Measurements from ENCODE around the gene GIMAP8.
"Not testable (repeated sequence)": the region's sequence is repeated elsewhere in the genome, so short reads cannot be mapped to it uniquely, and the experiment has no call there.

Gene GIMAP8

DNA sequence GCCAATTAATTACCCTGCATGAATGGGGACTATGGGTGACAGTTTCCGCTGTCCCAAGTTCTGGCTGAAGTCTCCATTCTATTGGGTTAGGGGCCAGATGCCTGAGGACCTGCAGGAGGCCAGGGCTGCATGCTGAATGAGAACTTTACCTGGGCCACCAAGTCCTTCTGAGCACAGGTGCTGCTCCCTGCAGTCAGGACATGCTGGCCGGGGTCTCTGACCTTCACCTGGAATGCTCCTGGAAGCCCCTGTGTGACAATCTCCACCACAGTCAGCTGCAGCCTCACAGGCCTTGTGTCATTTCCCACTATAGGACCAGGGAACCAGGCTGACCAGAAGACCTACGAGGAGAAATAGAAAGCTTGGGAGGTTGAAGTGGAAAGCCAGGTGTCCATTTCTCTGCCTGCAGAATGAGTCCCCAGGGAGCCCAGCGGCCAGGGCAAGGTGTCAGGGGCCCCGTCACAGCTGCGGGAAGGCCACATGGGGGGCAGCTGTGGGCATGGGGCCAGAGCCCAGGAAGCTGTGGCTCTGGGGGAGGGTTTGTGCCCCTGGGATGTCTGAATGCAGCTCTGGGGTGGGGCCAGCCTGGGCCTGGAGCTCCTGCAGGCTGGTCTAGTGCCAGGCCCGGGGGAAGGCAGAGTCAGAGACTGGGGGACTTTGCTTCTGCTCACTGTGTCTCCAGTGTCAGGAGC, 5.6 kb upstream of the GIMAP8 start:
- DNase-seq (ENCODE audit: low read depth), result no peak

DNA sequence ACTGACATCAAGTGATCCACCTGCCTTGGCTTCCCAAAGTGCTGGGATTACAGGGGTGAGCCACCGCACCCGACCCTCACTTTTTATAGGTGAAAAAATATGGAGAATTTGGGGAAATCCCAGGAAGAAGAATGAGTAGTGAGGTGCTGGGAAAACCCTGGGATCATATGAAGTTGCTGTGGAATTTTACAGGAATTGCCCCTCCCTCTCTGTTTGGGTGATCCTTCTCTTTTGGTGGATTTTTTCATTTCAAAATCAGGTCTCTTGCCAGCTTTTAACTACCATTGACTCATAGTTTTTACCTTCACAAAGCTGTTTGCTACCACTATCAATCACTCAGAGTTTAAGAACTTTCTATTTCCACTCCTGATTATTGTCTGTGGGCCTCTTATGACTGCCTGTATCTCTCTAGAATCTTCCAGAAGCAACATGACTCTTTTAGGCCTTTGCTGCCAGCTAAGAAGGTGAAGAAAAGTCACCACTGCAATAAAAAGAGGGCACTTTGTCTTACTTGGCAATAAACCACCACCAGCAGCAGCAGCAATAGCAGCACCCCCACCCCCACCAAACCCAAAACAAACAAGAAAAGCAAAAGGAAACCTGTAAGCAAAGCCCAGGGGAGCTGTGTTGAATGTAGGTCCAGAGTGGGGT, 4.0 kb upstream of the GIMAP8 start:
- Histone ChIP-seq H3K9me3 (ENCODE audit: control insufficient read depth, low read length) (peaks cover 6% of the 10 kb centered on the region), H3K4me3 (ENCODE audit: low read length) (no peak overlapping the region), H3K9ac (ENCODE audit: low read length) (no peak overlapping the region), H3K27me3 (replicated peaks; ENCODE audit: control insufficient read depth, insufficient read depth, low read length) (peaks cover 26% of the 10 kb centered on the region), H3K36me3 (ENCODE audit: control insufficient read depth, insufficient read depth, low read length, severe bottlenecking) (no peaks in the 10 kb centered on the region), H3K4me1 (ENCODE audit: control insufficient read depth, insufficient read depth, low read length) (peaks cover 11% of the 10 kb centered on the region)
- no peak for DNase-seq (ENCODE audit: low read depth)

More for the DNA sequence above, 5.6 kb upstream of the GIMAP8 start:
- Histone ChIP-seq H3K9ac (ENCODE audit: low read length) (no peak overlapping the region), H3K36me3 (ENCODE audit: control insufficient read depth, insufficient read depth, low read length, severe bottlenecking) (no peaks in the 10 kb centered on the region), H3K4me1 (ENCODE audit: control insufficient read depth, insufficient read depth, low read length) (peaks cover 11% of the 10 kb centered on the region), H3K27me3 (replicated peaks; ENCODE audit: control insufficient read depth, insufficient read depth, low read length) (peaks cover 11% of the 10 kb centered on the region), H3K4me3 (ENCODE audit: low read length) (no peak overlapping the region), H3K9me3 (ENCODE audit: control insufficient read depth, low read length) (peaks cover 14% of the 10 kb centered on the region)

DNA sequence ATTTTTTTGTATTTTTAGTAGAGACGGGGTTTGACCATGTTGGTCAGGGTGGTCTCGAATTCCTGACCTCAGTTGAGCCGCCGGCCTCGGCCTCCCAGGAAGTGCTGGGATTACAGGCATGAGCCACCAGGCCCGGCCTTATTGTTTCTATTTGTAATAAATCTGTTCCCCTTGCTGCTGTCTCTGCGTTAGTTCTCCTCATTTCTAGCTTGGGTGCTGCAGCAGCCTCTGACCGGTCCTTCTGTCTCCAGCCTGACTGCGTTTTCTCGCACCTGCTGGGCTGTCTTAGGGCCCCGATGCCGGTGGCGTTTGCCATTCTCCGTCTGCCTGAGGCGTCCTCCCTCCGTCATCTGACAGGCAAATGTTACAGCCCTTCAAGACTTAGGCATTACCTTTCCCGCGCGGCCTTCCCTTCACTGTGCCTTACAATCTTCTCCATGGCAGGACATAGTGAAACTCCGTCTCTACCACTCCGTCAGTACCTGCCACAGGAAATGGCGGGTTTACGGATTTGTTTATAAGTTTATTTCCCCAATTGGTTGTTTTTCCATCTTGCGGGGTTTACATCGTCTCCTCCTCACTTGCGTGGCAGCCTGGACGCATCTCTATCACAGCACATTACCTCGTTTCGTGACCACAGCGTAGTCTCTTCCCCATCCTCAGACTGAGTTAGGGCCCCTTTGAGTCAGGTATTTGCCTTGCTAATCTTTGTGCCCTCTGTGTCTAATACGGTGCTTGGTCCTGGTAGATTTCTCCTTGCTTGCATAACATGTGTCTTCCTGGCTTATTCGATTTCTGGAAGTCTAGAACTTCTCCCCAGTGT, 2.3 kb upstream of the GIMAP8 start:
- Histone ChIP-seq H3K4me3 (ENCODE audit: low read length) (no peak overlapping the region), H3K4me1 (ENCODE audit: control insufficient read depth, insufficient read depth, low read length) (peaks cover 11% of the 10 kb centered on the region), H3K27me3 (replicated peaks; ENCODE audit: control insufficient read depth, insufficient read depth, low read length) (peaks cover 36% of the 10 kb centered on the region), H3K9me3 (ENCODE audit: control insufficient read depth, low read length) (no peaks in the 10 kb centered on the region), H3K36me3 (ENCODE audit: control insufficient read depth, insufficient read depth, low read length, severe bottlenecking) (no peaks in the 10 kb centered on the region), H3K9ac (ENCODE audit: low read length) (no peak overlapping the region)
- DNase-seq (ENCODE audit: low read depth), result no peak

DNA sequence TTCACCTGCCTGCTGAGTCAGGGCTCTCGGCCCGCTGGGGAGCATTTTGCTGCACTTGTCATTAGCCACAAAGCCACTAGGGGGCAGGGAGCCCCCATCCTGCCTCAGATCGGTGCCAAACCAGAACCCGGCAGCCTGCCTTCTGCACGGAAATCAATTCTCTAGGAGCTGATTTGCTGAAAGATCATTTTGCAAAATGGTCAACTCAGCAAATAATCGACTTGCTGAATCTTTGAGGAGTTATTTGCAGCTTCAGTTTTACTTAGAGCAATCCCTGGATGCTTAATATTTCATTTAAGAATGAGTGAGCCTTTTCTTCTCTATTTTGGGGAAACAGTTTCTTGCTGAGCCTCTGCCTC, 1.7 kb upstream of the GIMAP8 start:
- H3K36me3 ChIP-seq (ENCODE audit: control insufficient read depth, insufficient read depth, low read length, severe bottlenecking), result no peaks in the 10 kb centered on the region
- H3K9ac ChIP-seq (ENCODE audit: low read length), result no peak overlapping the region
- no peaks in the 10 kb centered on the region for H3K9me3 ChIP-seq (ENCODE audit: control insufficient read depth, low read length)
- H3K27me3 ChIP-seq (replicated peaks; ENCODE audit: control insufficient read depth, insufficient read depth, low read length), result peaks cover 36% of the 10 kb centered on the region
- DNase-seq (ENCODE audit: low read depth), result peak; percentile 74
- H3K4me1 ChIP-seq (ENCODE audit: control insufficient read depth, insufficient read depth, low read length), result peaks cover 11% of the 10 kb centered on the region
- no peak overlapping the region for H3K4me3 ChIP-seq (ENCODE audit: low read length)

DNA sequence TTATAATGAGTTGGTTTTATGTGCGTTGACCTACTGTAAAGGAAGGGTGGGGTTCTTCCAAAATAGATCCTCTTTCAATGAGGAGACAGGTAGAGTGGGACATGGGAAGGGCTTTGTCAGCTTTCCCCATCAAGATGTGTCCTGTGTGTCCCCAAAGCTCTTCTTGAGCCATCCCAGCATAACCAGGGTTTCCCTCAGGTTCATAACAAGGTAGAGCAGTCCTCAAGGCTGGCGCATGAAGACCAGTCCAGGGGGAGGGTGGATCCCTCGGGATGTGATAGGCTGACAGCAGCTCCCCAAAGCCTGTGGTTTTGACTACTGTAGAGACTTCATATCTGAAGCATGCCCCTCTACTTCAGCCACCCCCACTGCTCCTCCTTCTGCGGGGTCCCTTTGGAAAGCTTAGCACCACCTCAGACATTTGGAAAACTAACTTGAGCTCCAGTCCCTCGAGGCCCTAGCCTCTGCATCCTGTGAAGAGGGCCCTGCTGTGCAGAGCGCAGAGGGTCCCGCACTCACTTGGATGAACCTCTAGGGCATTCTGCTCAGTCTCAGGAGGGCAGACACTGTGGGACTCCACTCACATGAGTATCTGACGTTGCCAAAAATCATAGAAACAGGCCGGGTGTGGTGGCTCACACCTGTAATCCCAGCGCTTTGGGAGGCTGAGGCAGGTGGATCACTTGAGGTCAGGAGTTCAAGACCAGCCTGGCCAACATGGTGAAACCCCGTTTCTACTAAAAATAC, 1.1 kb upstream of the GIMAP8 start:
- H3K4me1 ChIP-seq (ENCODE audit: control insufficient read depth, insufficient read depth, low read length), result peaks cover 11% of the 10 kb centered on the region
- H3K36me3 ChIP-seq (ENCODE audit: control insufficient read depth, insufficient read depth, low read length, severe bottlenecking), result no peaks in the 10 kb centered on the region
- no peaks in the 10 kb centered on the region for H3K9me3 ChIP-seq (ENCODE audit: control insufficient read depth, low read length)
- no peak for DNase-seq (ENCODE audit: low read depth)
- no peak overlapping the region for H3K9ac ChIP-seq (ENCODE audit: low read length)
- H3K4me3 ChIP-seq (ENCODE audit: low read length), result no peak overlapping the region
- peaks cover 38% of the 10 kb centered on the region for H3K27me3 ChIP-seq (replicated peaks; ENCODE audit: control insufficient read depth, insufficient read depth, low read length)

DNA sequence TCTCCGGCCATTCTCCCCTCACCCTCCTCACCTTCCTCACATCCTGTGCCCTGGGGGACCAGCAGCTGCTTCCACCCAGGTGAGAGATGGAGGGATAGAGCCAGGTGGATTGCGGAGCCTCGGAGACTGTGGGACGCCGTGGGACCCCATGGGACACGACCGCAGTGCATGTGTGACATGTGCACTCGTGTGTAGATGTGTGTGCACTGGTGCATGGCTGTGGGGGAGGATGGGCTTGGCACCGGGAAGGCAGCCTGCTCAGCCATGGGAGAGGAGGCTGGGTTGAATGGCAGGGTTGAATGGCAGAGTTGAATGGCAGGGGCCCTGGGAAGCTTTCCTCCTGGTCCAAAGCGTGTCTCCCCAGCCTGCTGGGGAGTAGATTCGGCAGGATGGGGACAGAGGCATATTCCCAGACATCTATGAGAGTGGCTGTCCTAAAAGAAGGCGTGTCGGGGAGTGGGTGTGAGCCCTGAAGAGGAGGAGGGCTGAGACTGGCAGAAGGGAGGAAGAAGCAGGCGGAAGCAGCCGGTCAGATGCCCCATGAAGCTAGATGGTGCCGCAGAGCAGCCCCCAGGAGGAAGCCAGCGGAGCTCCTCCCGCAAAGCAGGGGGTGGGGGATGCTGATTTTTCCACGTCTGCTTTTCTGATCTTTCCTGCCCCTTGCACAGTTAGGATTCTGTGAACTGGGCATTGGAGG, 815 bp downstream of the GIMAP8 start:
- peaks cover 35% of the 10 kb centered on the region for H3K27me3 ChIP-seq (replicated peaks; ENCODE audit: control insufficient read depth, insufficient read depth, low read length)
- no peak overlapping the region for H3K9ac ChIP-seq (ENCODE audit: low read length)
- peaks cover 4% of the 10 kb centered on the region for H3K9me3 ChIP-seq (ENCODE audit: control insufficient read depth, low read length)
- H3K4me1 ChIP-seq (ENCODE audit: control insufficient read depth, insufficient read depth, low read length), result peaks cover 8% of the 10 kb centered on the region
- H3K4me3 ChIP-seq (ENCODE audit: low read length), result no peak overlapping the region
- DNase-seq (ENCODE audit: low read depth), result no peak
- H3K36me3 ChIP-seq (ENCODE audit: control insufficient read depth, insufficient read depth, low read length, severe bottlenecking), result no peaks in the 10 kb centered on the region

DNA sequence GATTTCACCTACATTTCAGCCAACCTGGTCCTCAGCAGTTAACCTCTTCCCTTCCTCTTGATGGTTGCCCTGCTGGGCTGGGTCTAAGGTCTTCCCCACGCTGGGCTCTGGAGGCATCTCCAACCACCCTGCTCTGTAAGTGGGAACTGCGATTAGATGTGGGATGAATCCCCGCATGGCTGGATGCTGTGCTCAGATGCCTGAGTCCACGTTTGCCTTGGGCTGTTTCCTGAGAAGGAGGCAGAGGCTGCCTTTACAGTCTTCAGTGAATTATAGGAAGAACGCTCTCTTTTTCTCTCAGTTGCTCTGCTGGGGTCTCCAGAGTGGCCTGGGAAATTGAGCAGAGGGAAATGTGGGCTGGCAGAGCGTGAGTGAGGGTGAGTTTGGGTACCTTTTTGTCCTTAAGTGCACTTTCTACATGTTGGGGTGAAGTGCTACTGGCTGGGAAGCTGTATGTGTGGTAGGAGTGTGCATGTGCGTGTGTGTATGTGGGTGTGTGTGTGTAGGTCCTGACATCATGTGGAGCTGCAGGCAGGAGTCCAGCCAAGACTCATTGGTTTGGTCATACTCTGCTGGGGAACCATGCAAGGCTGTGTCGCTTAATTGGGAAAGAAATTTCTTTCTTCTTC, 1.5 kb downstream of the GIMAP8 start:
- peaks cover 3% of the 10 kb centered on the region for H3K4me1 ChIP-seq (ENCODE audit: control insufficient read depth, insufficient read depth, low read length)
- no peaks in the 10 kb centered on the region for H3K36me3 ChIP-seq (ENCODE audit: control insufficient read depth, insufficient read depth, low read length, severe bottlenecking)
- DNase-seq (ENCODE audit: low read depth), result no peak
- peaks cover 9% of the 10 kb centered on the region for H3K9me3 ChIP-seq (ENCODE audit: control insufficient read depth, low read length)
- H3K9ac ChIP-seq (ENCODE audit: low read length), result no peak overlapping the region
- peaks cover 35% of the 10 kb centered on the region for H3K27me3 ChIP-seq (replicated peaks; ENCODE audit: control insufficient read depth, insufficient read depth, low read length)
- no peak overlapping the region for H3K4me3 ChIP-seq (ENCODE audit: low read length)

DNA sequence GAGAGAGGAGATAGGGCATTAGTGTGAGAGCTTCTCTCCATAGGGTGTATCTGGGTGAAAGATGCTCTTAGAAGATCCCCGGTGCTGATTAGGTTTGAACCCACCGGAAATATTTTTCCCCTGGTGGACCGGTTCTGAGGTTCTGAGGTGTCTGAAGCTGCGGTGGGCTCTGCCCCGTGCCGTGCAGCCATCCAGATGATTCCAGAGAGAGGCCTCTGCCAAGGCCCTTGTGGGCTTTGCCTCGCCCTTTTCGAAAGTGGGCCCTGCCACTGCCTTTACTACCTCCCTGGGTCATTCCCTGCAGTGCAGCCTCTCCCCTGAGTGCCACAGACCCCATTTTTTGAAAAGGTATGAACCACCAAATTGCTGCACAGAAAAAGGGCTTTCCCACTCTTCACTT, 2.8 kb downstream of the GIMAP8 start:
- DNase-seq (ENCODE audit: low read depth), result no peak

DNA sequence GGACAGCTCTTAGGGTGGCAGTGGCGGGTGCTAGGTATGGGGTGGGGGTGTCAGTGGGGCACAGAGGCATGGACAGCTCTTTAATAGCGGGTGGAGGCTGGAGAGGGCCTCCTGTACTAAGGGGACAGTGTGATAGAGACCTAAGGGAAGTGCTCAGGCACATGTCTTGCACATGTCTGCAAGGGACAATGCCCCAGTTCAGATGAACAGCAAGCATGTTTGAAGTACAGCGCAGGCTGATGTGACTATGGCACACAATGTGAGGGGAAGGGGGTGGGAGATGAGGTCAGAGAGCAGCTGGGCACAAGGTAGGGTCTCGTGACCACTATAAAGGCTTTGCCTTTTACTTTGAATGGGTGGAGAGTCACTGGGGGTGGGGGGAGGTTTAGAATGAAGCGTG, 3.5 kb downstream of the GIMAP8 start:
- Histone ChIP-seq H3K4me1 (ENCODE audit: control insufficient read depth, insufficient read depth, low read length) (peaks cover 1% of the 10 kb centered on the region), H3K9ac (ENCODE audit: low read length) (no peak overlapping the region), H3K27me3 (replicated peaks; ENCODE audit: control insufficient read depth, insufficient read depth, low read length) (peaks cover 35% of the 10 kb centered on the region), H3K4me3 (ENCODE audit: low read length) (no peak overlapping the region), H3K9me3 (ENCODE audit: control insufficient read depth, low read length) (peaks cover 17% of the 10 kb centered on the region), H3K36me3 (ENCODE audit: control insufficient read depth, insufficient read depth, low read length, severe bottlenecking) (no peaks in the 10 kb centered on the region)
- DNase-seq (ENCODE audit: low read depth), result no peak

More for the DNA sequence above, 2.8 kb downstream of the GIMAP8 start:
- Histone ChIP-seq H3K4me1 (ENCODE audit: control insufficient read depth, insufficient read depth, low read length) (peaks cover 3% of the 10 kb centered on the region), H3K9ac (ENCODE audit: low read length) (no peak overlapping the region), H3K9me3 (ENCODE audit: control insufficient read depth, low read length) (peaks cover 14% of the 10 kb centered on the region), H3K4me3 (ENCODE audit: low read length) (no peak overlapping the region), H3K27me3 (replicated peaks; ENCODE audit: control insufficient read depth, insufficient read depth, low read length) (peaks cover 35% of the 10 kb centered on the region), H3K36me3 (ENCODE audit: control insufficient read depth, insufficient read depth, low read length, severe bottlenecking) (no peaks in the 10 kb centered on the region)

DNA sequence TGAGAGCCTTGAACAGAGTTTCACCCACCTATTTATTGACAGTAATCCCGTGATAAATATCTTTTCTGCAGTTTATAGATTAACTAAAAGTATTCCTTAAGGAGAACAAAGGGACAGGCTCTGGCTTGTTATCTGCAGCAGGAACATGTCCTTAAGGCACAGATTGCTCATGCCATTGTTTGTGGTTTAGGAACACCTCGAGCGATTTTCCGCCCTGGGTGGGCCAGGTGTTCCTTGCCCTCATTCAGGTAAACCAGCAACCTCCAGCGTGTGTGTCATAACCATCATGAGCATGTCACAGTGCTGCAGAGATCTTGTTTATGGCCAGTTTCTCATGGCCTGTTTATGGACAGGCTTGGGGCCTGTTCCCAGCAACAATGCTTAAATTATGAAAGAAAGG, 6.6 kb downstream of the GIMAP8 start:
- not testable (repeated sequence) for H3K9ac ChIP-seq (ENCODE audit: low read length); H3K27me3 ChIP-seq (replicated peaks; ENCODE audit: control insufficient read depth, insufficient read depth, low read length); H3K36me3 ChIP-seq (ENCODE audit: control insufficient read depth, insufficient read depth, low read length, severe bottlenecking); H3K4me3 ChIP-seq (ENCODE audit: low read length); DNase-seq (ENCODE audit: low read depth); H3K4me1 ChIP-seq (ENCODE audit: control insufficient read depth, insufficient read depth, low read length)
- peaks cover 41% of the 10 kb centered on the region for H3K9me3 ChIP-seq (ENCODE audit: control insufficient read depth, low read length)

Data from adipocyte (in vitro differentiated cells).